ENCODE data around the gene CCDC154.

The CCDC154 gene

DNA sequence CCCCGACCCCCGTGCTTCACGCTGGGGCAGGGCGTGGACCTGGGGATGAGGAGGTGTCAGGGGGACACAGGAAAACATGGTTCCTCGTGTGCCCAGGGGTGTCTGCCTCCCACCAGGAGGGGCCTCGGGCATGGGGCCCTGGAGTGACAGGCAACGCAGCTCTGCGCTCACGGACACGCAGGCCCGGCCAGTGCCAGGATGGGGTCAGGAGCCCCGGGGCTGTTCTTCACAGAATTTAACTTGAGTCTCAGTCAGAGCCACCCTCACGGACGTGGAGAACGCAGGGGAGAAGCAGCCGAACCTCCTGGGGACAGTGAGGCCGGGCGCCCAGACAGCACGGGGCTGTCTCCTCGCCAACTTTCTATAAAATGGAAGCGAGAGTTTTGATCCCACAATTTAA lies 46.6 kb downstream of the CCDC154 start:
- DNase-seq (ENCODE audit: low read depth in 2 of 2): no peak
- TF ChIP-seq, protein P1, sequence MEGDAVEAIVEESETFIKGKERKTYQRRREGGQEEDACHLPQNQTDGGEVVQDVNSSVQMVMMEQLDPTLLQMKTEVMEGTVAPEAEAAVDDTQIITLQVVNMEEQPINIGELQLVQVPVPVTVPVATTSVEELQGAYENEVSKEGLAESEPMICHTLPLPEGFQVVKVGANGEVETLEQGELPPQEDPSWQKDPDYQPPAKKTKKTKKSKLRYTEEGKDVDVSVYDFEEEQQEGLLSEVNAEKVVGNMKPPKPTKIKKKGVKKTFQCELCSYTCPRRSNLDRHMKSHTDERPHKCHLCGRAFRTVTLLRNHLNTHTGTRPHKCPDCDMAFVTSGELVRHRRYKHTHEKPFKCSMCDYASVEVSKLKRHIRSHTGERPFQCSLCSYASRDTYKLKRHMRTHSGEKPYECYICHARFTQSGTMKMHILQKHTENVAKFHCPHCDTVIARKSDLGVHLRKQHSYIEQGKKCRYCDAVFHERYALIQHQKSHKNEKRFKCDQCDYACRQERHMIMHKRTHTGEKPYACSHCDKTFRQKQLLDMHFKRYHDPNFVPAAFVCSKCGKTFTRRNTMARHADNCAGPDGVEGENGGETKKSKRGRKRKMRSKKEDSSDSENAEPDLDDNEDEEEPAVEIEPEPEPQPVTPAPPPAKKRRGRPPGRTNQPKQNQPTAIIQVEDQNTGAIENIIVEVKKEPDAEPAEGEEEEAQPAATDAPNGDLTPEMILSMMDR (IDR thresholded peaks at IDR 0.05; ENCODE audit: low read depth, low read length): no peak
- H3K4me3 ChIP-seq (replicated peaks in 1 of 2; ENCODE audit: low read depth in 2 of 2, low read length in 2 of 2): no peak overlapping the region

DNA sequence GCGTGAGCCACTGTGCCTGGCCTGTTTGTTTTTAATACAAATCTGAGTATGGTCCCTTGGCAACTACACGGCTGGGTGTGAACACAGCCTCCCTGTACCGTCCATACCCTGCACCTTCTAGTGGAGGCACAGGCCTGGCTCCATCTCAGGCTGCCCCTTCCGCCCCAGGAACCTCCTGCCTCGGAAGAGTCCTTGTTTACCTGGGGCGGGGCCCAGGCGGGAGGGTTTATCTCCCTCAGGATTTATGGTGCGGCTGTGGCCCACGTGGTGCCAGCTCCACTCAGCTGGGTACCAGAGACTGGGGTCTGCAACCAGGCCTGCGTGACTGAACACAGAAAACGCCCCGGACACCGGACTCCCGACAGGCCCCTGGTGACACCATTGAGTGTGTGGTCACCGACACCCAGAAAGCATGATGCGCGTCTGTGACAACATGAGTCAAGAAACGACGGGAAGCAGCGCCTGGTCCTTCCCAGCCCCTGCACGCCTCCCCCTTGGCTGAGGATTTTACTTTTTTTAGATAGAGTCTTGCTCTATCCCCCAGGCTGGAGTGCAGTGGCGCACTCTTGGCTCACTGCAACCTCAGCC lies 48.8 kb downstream of the CCDC154 start:
- TF ChIP-seq, protein P1 (IDR thresholded peaks at IDR 0.05; ENCODE audit: low read depth, low read length): no peak
- no peak overlapping the region for H3K4me3 ChIP-seq (replicated peaks in 1 of 2; ENCODE audit: low read depth in 2 of 2, low read length in 2 of 2)
- no peak for DNase-seq (ENCODE audit: low read depth in 2 of 2)

DNA sequence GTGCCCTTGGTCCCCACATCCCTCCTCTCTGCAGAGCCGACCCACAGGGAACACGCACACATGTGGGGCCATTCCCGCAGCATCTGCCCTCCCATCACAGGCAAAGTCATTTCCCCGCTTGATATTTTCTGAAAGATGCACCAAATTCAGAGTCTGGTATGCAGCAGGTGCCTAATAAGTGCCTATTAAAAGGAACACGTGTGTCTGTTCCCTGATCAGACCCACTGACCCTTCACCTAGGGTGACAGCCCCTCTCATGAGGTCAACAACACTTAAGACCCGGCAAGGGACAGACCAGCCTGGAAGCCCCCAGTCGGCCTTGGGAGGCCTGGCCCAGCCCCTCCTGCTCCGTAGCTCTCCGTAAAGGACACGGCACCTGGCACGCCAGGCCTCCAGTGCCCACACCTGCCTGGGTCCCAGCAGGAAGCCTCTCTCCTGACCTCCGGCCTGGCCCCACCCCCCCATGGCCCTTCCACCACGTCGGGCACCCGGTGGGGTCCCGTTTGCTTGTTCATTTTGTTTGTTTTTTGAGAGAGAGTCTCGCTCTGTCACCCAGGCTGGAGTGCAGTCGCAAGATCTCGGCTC lies 49.9 kb downstream of the CCDC154 start:
- TF ChIP-seq, protein P1 (IDR thresholded peaks at IDR 0.05; ENCODE audit: low read depth, low read length): no peak
- H3K4me3 ChIP-seq (replicated peaks in 1 of 2; ENCODE audit: low read depth in 2 of 2, low read length in 2 of 2): no peak overlapping the region
- no peak for DNase-seq (ENCODE audit: low read depth in 2 of 2)

DNA sequence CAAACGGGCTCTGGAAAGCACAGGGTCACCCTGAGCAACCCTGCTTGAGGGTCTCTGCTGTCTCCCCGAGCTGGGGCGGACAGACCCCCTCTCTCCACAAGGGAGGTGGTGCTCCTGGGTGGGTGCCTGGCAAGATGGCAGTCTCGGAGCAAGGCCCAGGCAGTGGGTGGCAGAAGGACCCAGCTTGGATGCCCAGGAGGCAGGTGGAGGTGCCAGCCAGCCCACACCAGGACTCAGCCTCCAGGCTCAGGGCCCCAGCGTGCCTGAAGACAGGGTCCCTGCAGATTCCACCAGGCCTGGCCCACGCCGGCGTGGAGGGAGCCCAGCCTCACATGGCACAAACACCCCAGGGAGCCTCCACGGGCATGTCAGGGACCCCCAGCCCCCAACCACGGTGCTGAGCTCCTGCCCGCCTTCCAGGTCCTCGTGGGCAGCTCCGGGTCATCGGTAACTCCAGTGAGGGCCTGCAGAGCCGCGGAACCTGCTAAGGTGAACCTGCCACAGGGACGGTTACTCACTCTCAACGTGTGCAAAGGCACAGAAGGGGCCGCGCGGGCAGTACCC lies 50.7 kb downstream of the CCDC154 start:
- TF ChIP-seq, protein P1 (IDR thresholded peaks at IDR 0.05; ENCODE audit: low read depth, low read length): no peak
- H3K4me3 ChIP-seq (replicated peaks in 1 of 2; ENCODE audit: low read depth in 2 of 2, low read length in 2 of 2): no peak overlapping the region
- DNase-seq (ENCODE audit: low read depth in 2 of 2): no peak

DNA sequence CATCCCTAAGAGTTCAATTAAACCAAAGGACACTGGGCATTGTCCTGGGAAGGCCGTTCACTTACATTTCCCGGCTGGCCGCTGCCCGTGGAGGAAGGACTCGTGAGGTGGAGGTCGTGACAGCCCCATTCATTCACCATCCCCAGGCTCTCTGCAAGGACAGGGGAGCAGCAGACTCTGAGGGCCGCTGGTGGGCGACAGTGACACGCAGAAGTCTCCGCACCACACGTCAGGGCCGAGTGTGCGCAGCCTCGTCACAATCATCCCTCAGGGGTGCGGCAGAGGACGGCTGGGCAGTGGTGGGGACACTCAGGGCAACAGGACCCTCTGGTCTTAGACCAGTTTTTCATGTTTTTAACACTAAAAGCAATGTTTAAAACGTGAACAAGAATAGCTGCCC lies 51.5 kb downstream of the CCDC154 start:
- H3K4me3 ChIP-seq (replicated peaks in 1 of 2; ENCODE audit: low read depth in 2 of 2, low read length in 2 of 2): no peak overlapping the region
- TF ChIP-seq, protein P1 (IDR thresholded peaks at IDR 0.05; ENCODE audit: low read depth, low read length): no peak
- no peak for DNase-seq (ENCODE audit: low read depth in 2 of 2)

DNA sequence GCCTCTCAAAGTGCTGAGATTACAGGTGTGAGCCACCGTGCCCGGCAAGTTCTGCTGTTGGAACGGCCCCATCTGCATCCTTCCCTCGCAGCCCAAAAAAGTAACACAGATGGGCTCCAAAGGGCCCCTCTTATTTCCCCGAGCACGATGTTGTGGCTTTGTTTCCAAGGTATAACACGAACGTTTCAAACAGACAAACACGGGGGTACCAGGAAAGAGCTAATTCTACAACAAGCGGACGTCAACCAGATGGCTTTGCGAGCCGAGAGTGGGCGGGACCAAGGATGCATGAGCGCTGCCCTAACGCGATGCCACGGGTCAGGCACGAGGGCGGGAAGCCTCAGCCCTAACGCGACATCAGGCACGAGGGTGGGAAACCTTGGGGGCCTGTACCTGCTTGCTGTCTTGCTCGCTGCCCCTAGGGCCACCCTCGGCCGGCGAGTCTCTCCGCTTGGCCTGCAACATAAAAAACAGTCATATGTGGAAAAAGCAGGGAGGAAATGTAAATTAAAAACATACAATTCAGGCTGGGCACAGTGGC lies 54.0 kb downstream of the CCDC154 start:
- DNase-seq (ENCODE audit: low read depth in 2 of 2): no peak
- TF ChIP-seq, protein P1 (IDR thresholded peaks at IDR 0.05; ENCODE audit: low read depth, low read length): no peak
- H3K4me3 ChIP-seq (replicated peaks in 1 of 2; ENCODE audit: low read depth in 2 of 2, low read length in 2 of 2): no peak overlapping the region
